Left colon (tissue), 2 donors: Measurements from ENCODE around the gene DLG3. TPM values are rescaled to one million over a fixed set of nuclear protein-coding genes. Genes with fewer than 3 reads are reported as not detected.
"Not testable (repeated sequence)": the region's sequence is repeated elsewhere in the genome, so short reads cannot be mapped to it uniquely, and the experiment has no call there.

Experiments
- ATAC-seq: fragments of 200-7000 bp; cut with Tn5 transposase; one replicate; pipeline ENCODE4 v1.9.1; 2020; ENCODE audit warnings: mild to moderate bottlenecking, moderate library complexity
- DNase-seq, 2 donors: peaks; one replicate each; pipeline ENCODE4 v3.0.0-alpha.2; 2020
- intact Hi-C, 2 donors: fragments of 100-400 bp; cut with DNase I in 1 of 2; cut with micrococcal nuclease in 1 of 2; formaldehyde crosslinking; loops; one replicate each; pipeline versions ENCODE4 v1.11.2 to v1.14.0; 2022; cut with DNase I, micrococcal nuclease
- total RNA-seq, 2 donors: library from RNA; stranded (reverse); fragmentation: NEBNext Ultra II Directional; extraction: Animal tissue kit (Norgen Biotek cat#: 25700); gene quantifications; one replicate each; pipeline ENCODE4 v1.2.1, GENCODE V29; 2021
- donor health status: DM: no; HTN: no; CAD: no.
- donor health status: DM: yes; HTN: yes; CAD: no.

The DLG3 gene
- total RNA-seq, 2 donors from 2014 or later: 69.6 to 88.9 TPM

DNA sequence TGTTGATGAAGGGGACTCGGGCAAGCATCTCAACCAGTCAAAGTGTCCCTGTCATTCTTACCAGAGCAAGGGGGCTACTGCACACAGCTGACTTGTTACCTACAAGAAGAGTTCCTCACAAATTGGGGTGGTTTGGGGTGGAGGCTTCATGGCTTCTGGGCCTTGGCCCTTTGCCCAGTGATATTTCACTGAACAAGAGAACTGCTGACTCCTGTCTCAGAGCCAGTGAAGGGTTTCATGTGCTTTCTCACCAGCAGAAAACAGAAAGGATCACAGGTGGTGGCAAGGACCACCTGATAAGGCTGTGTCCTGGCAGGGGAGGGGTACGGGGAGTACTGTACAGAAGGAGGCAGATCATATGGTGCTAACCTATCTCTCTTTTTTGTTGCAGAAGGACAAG is 53.5 kb downstream of the DLG3 start:
- ATAC-seq: no peak

DNA sequence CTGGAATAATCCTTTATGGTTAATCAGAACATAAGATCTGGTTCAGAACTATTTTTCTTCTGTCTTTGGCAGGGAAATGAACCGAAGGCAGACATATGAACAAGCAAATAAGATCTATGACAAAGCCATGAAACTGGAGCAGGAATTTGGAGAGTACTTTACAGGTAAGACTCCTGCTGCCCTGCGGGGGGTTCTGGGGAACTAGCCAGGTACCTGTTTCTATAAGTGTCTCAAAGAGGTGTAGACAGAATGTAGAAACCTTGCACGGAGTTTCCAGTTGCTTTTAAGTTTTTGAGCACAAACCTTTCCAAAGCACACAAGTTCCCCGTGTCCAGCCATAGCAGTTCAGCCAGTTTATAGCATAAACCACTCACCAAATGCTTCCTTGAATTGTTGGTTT is 56.2 kb downstream of the DLG3 start:
- intact Hi-C loops: no loop called here
- ATAC-seq (no peak), DNase-seq (no peak)

More for the DNA sequence above, 53.5 kb downstream of the DLG3 start:
- DNase-seq: no peak
- intact Hi-C loops: no loop called here

DNA sequence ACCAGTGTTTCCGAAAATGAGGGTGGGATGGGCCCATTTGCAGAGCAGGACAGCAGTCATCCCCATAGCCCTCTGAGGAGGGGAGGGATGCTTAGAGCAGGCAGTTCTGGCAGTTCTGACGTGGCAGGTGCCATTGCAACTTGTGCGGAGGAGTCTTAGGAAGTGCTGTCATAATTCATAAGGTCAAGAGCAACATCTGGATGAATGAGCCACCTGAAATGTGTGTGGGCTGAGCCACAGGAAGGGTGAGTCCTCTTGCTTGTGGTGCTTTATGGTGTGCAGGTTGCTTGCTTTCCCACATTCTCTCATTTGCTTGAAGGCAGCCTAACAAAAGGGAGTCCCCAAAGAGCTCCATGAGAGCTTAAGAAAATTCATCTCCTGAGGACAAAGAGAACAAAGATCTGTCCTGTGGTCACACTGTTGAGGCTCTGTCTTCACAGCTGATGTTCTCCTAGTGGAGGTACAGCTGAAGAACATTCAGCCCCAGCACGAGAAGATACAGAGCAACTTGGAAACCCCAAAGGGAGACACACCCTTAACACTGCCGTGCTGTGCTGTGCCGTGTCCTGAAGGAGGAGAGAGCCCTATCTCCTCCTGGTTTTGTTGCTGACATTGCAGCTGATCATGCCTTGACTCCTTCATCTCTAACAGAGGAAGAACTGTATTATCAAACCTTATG is 60.3 kb downstream of the DLG3 start:
- no peak for DNase-seq
- intact Hi-C loops: no loop called here
- no peak for ATAC-seq

DNA sequence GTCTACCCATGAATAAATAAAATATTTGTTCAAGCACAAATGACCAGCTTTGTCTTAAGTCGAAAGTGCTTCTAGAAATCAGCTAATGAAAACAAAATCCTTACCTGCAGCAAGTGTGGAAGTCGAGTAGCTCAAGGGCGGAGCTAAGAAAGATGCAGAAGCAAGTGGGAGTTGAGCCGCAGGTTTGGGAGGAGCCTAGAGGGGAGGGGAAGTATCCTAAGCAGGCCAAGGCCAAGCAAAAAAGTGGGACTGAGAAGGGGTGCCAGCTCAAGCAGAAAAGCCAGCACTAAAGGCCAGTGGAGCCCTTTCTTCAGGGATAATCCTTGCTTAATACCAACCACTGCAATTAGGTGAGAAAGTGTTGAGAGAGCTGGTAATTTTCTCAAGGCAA is 60.8 kb downstream of the DLG3 start:
- ATAC-seq (no peak), DNase-seq (no peak)
- intact Hi-C loops: no loop called here

DNA sequence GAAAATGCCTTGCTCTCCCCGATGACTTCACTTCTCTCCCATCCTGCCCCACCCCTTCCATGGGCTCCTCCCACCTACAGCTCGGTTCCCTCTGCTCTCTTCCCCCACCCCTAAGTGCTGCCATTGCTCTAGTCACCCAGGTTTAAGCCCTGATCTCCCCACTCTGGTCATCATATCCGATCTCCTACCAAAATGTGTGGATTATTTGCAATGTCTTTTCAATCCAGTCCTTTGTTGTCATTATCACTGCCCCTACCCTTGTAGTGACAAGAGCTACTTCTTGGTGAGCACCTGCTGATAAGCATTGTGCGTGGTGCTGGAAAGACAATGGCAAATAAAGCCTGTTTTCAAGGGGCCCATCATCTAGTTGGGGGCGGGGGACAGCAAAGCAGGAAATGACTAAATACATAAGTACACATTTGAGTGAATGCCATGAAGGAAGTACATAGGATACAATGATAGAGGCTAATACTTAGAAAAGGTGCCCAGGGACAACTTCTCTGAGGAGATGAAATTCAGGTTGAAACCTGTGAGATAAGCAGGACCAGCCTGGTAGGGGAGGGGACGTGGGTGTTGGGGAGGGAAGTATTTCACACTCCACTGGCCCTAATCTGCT is 63.8 kb downstream of the DLG3 start:
- DNase-seq (no peak), ATAC-seq (peak; percentile 29)
- intact Hi-C loops: no loop called here

DNA sequence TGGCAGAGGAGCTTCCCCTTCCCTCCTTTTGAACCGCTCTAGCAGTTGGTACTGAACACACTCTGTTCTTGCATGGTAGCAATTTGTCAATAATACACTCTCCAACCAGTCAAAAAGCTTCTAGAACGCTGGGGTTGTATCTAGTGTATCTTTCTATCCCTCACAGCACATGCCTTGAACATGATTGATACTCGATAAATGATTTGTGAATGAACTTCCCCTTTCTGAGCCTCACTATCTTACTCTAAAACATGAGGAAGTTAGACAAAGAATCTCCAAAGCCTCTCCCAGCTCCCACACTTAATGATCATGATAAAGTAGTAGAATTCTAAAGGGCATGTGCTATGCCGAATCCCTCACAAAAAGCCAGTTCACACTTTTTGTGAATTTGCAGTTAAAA is 64.4 kb downstream of the DLG3 start:
- ATAC-seq: no peak
- DNase-seq: no peak
- intact Hi-C loops: no loop called here

DNA sequence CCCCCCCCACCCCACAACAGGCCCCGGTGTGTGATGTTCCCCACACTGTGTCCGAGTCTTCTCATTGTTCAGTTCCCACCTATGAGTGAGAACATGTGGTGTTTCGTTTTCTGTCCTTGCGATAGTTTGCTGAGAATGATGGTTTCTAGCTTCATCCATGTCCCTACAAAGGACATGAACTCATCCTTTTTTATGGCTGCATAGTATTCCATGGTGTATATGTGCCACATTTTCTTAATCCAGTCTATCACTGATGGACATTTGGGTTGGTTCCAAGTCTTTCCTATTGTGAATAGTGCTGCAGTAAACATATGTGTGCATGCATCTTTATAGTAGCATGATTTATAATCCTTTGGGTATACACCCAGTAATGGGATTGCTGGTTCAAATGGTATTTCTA is 70.6 kb downstream of the DLG3 start:
- intact Hi-C loops, ATAC-seq, DNase-seq: not testable (repeated sequence)

DNA sequence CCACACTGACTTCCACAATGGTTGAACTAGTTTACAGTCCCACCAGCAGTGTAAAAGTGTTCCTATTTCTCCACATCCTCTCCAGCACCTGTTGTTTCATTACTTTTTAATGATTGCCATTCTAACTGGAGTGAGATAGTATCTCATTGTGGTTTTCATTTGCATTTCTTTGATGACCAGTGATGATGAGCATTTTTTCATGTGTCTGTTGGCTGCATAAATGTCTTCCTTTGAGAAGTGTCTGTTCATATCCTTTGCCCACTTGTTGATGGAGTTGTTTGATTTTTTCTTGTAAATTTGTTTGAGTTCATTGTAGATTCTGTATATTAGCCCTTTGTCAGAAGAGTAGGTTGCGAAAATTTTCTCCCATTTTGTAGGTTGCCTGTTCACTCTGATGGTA is 71.1 kb downstream of the DLG3 start:
- DNase-seq, intact Hi-C loops, ATAC-seq: not testable (repeated sequence)

DNA sequence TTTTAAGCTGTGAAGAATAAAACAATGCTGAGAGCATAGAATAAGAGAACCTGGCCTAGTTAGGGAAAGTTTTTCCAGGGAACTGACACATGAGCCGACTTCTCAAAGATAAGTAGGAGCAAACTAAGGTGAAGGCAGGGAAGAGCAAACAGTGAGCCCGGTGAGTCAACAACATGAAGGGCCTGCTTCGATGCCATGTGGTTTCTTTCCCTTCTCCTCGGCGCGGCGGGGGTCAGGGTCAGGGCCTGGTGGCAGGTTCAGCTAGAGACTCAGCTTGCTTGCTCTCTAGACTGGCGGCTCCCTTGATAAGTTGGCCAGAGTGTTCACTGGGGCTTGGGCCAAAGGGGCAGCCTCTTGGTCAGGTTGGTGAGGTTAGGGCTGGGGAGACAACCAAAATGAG is 81.1 kb downstream of the DLG3 start:
- intact Hi-C loops: no loop called here
- peak in 1 of 2 donors; percentile 31 for DNase-seq
- ATAC-seq: peak; percentile 79

DNA sequence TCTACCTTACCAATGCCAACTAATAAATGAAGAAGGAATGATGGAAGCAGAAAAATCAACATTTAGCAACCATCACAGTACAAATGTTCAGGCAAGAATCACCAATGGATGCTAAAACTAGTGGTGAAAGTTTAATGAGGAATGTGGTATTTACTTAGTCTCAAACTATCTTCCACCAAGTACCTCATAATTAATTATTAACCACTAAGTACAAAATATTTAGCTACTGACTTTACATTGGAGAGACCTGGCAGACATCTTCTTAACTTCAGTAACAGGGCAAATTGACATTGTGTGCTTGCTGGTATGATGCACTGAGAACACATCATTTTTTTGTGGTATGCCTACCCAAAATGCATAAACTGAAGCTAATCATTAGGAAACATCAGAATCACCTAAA is 82.4 kb downstream of the DLG3 start:
- no peak for ATAC-seq
- intact Hi-C loops: no loop called here
- no peak for DNase-seq

DNA sequence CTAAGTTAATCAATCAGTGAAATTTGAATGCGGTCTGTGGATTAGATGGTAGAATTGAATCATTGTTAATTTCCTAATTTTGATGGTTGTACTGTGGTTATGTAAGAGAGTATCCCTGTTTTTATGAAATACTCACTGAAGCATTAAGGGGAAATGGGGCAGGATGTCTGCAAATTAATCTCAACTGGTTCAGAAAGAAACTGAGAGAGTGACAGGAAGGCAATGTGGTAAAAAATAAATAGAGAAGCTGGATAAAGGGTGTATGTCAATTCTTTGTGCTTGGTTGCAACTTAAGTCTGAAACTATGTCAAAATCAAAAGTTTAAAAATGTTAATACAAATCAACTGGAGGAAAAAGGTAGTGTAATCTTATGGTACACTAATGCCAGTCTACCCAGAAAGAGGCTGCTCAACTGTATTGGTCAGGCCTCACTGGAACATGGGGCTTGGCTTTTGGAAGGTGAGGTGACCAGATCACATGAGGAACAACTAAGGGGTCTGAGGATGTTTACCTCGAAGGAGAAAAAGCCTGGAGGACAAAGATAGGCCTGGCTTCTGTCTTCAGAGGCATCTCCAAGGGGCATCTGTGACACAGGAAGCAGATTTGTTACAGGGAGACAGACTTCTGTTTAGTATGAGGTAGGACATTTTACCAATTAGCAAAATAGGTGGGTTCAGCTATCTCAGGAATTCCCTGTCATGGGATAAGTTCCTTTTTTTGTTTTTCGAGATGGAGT is 83.1 kb downstream of the DLG3 start:
- DNase-seq (no peak), ATAC-seq (no peak)
- intact Hi-C loops: no loop called here

DNA sequence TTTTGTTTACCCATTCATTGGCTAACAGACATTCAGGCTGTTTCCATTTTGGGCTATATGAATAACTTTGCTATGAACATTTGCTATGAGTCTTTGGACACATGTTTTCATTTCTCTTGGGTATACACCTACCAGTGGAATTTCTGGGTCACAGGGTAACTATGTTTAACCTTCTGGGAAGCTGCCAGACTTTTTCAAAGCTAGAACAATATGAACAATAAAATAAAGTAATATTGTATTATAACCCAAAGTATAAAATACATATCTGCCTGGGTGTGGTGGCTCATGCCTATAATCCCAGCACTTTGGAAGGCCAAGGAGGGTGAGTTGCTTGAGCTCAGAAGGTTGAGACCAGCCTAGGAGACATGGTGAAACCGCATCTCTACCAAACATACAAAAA is 90.6 kb downstream of the DLG3 start:
- ATAC-seq (peak; percentile 96), DNase-seq (peak in 1 of 2 donors; percentile 17)
- intact Hi-C loops: no loop called here

DNA sequence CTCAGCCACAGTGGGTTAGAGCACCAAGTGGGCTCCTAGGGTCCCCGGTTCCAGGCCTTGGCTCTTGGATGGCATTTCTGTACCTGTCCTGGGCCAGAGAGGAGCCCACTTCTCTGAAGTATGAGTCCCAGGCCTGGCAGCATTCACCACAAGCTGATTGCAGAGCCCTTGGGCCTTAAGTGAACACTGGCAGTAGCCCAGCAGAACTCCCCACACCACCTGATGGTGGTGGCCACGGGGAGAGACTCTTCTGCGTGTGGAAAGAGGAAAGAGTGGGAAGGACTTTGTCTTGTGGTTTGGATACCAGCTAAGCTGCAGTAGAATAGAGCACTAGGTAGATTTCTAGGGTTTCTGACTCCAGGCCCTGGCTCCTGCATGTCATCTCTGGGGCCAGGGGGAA is 104.8 kb downstream of the DLG3 start:
- ATAC-seq (no peak), DNase-seq (no peak)
- intact Hi-C loops: no loop called here

DNA sequence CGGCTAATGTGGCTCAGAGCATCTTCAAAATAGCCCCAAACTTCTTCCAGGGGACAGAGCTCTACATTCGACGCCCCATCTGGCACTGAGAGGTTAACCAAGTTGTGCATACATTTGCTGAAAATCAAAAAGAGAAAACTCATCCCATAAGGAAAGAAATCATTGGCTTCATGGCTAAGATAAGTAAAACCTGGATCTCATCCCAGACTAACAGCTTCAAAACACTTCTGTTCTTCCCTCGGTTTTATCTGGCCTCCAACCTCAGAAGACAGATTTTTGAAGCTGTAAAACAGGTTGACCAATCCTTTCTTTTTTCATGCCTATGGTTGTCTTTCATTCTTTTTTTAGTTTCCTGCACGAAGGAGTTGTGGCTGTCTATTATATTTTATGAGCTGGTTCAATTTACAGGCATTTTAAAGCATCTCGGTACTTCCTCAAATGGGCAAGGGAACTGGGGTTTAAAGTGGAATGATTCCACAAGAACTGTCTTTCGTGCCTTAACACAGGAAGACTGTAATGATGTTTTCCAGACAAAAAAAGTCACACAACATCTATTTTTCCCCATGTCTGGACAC is 107.6 kb downstream of the DLG3 start:
- intact Hi-C loops: no loop called here
- ATAC-seq (peak; percentile 70), DNase-seq (no peak)

DNA sequence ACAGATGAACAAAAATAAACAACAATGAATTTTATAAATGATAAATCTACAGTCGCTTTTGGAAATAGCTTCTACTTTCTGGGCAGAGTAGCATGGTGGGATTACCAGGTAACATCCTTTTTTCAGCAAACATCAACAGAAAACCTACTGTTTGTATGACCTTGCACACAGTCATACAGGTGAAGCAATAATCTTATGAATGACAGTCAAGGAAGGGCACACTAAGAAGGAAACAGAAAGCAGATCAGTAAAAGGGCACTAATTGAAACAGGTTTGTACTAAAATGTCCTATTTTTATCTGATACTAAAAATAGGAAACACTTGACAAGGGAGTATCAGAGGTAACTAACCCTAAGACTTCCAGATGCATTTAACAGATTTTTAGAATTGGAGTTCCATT is 108.9 kb downstream of the DLG3 start:
- intact Hi-C loops: no loop called here
- ATAC-seq (peak; percentile 86), DNase-seq (no peak)

DNA sequence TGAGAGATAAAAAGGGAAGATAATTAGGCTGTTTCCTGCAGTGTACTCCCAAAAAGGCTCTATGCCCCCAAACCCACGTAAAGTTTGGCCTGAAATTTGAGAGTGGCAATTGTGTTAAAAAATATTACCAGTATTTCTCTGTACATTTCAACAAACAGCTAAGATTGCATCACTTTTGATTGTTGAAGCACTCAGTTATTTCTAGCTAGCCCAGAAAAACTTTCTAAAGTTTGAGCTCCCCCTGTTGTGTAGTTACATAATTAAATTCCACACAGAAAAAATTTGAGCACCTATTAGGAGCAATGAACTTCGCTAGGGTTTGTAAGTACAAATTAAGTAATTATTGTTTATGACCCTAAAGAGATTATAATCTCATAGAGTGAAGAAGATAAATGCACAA is 109.4 kb downstream of the DLG3 start:
- DNase-seq: no peak
- intact Hi-C loops: no loop called here
- ATAC-seq: peak; percentile 56

DNA sequence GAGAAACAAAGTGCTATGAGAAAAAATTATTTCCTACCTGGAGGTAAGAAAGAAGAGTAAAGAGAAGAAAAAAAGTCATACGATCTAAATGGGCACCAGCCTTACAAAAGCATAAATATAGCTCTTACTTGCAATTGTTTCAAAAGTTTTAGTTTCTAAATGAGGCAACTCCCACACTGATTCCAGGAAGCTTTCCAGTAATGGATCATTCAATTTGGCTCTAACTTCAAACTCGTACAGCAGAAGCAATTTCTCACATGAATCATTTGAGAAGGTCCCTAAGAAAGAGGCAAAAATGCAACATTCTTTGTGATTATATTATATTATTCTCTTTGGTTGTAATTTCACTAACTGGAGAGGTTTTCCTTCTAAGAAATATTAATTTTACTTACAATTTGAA is 109.9 kb downstream of the DLG3 start:
- no peak for ATAC-seq
- no peak for DNase-seq
- intact Hi-C loops: no loop called here

DNA sequence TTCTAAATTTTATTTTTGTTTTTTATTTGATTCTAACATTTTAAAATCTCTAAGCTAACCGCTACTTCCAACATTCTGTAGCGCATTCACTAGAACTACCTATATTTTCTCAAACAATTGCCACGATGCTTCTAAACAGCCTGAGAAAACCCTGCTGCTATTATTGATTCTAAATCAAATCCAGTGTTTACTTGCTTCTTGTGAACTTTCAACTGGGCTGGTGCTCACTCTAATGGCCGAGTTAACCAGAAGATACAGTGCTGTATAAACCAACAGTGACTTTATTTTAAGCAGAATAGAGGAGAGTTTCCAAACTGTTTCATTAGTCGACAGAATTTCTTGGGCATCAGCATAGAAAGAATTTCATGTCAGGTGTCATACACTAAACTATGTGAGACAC is 110.3 kb downstream of the DLG3 start:
- DNase-seq: no peak
- ATAC-seq: no peak
- intact Hi-C loops: no loop called here
